Endothelial cell of umbilical vein (primary cell): ENCODE measurements around the gene YIPF1. TPM values are rescaled to one million over a fixed set of nuclear protein-coding genes. Genes with fewer than 3 reads are reported as not detected.

Experiments used
- BruUV-seq: library from RNA; stranded (reverse); fragments of 400-500 nt; replicated peaks from 2 replicates; lab custom pipeline; 2021; lab: Mats Ljungman, UMichigan
- CTCF ChIA-PET: fragments of 300-600, 350-600 bp; sonication (Branson Sonifier 250); formaldehyde crosslinking; loops from one replicate; lab custom pipeline; 2021; ENCODE audit warnings: antibody characterized with exemption, inconsistent platforms; lab: Charles Lee
- POLR2A ChIA-PET: fragments of 300-600, 350-600 bp; sonication (Branson Sonifier 250); formaldehyde crosslinking; loops from one replicate; lab custom pipeline; 2021; ENCODE audit warnings: antibody characterized with exemption, inconsistent platforms; lab: Charles Lee
- DNase-seq: peaks from one replicate; pipeline ENCODE4 v3.0.0-alpha.2; 2011; ENCODE audit warnings: low read depth, low spot score
- FAIRE-seq: peaks from 2 replicates; lab custom pipeline; 2011; peaks lifted over from hg19 to GRCh38; lab: Jason Lieb, UNC
- H2AFZ ChIP-seq: 2 replicates; pipeline ENCODE4 v1.6.0; 2012; ENCODE audit warnings: low read depth, low read length, control low read depth, inconsistent platforms
- H3K27ac ChIP-seq: 2 replicates; pipeline ENCODE4 v1.5.1; 2011; ENCODE audit warnings: low read depth, mild to moderate bottlenecking, control low read depth, low read length, moderate library complexity; ENCODE audit not compliant: insufficient read depth
- H3K27me3 ChIP-seq, 2 experiments: 2 replicates each; pipeline versions ENCODE4 v1.6.0 to v1.6.1; 2011; ENCODE audit warnings: low read length in 2 of 2, mixed read lengths in 1 of 2; ENCODE audit not compliant: control insufficient read depth in 2 of 2, insufficient read depth in 2 of 2
- H3K36me3 ChIP-seq, 2 experiments: 2 replicates in 1 of 2; 3 replicates in 1 of 2; pipeline ENCODE4 v1.5.1; 2011; ENCODE audit warnings: low read length in 2 of 2, mild to moderate bottlenecking in 1 of 2, moderate library complexity in 1 of 2; ENCODE audit not compliant: control insufficient read depth in 2 of 2, insufficient read depth in 2 of 2; ENCODE audit errors: extremely low read depth in 1 of 2
- H3K4me1 ChIP-seq: 3 replicates; pipeline ENCODE4 v1.5.1; 2011; ENCODE audit warnings: mild to moderate bottlenecking, low read length; ENCODE audit not compliant: control insufficient read depth, insufficient read depth; ENCODE audit errors: extremely low read depth
- H3K4me2 ChIP-seq: 2 replicates; pipeline ENCODE4 v1.6.1; 2011; ENCODE audit warnings: low read length, control low read depth, mixed read lengths; ENCODE audit not compliant: insufficient read depth
- H3K4me3 ChIP-seq, 3 experiments: fragments of 200-600 bp in 1 of 3; sonication (generic), shearing (Covaris generic) in 1 of 3; replicated peaks in 1 of 3; 2 replicates each; pipeline ENCODE4 v1.5.1; 2011 to 2016; ENCODE audit warnings: control low read depth in 3 of 3, low read length in 3 of 3, mild to moderate bottlenecking in 2 of 3, inconsistent platforms in 1 of 3, low read depth in 1 of 3, moderate library complexity in 1 of 3; ENCODE audit not compliant: insufficient read depth in 1 of 3
- H3K79me2 ChIP-seq: 2 replicates; pipeline ENCODE4 v1.6.0; 2012; ENCODE audit warnings: low read length, inconsistent platforms; ENCODE audit not compliant: control insufficient read depth, insufficient read depth
- H3K9ac ChIP-seq: replicated peaks from 2 replicates; pipeline ENCODE3; 2011; ENCODE audit warnings: low read length, control low read depth; ENCODE audit not compliant: insufficient read depth; ENCODE audit errors: extremely low read depth
- H3K9me1 ChIP-seq: replicated peaks from 3 replicates; pipeline ENCODE4 v1.6.0; 2011; ENCODE audit warnings: mild to moderate bottlenecking, low read length; ENCODE audit not compliant: control insufficient read depth, insufficient read depth; ENCODE audit errors: extremely low read depth
- H3K9me3 ChIP-seq: replicated peaks from 2 replicates; pipeline ENCODE4 v1.5.1; 2012; ENCODE audit warnings: low read length, inconsistent platforms; ENCODE audit not compliant: control insufficient read depth, insufficient read depth
- H4K20me1 ChIP-seq: replicated peaks from 2 replicates; pipeline ENCODE3; 2011; ENCODE audit warnings: mild to moderate bottlenecking, low read length; ENCODE audit not compliant: control insufficient read depth, insufficient read depth; ENCODE audit errors: extremely low read depth
- CTCF ChIP-seq, 2 donors: IDR thresholded peaks; 1 replicate in 1 of 2; 2 replicates in 1 of 2; pipeline ENCODE4 v1.5.1; 2011; ENCODE audit warnings: low read length in 2 of 2, mild to moderate bottlenecking in 2 of 2, moderate library complexity in 2 of 2, control low read depth in 1 of 2, inconsistent platforms in 1 of 2, low read depth in 1 of 2; ENCODE audit not compliant: insufficient read depth in 1 of 2; ENCODE audit errors: extremely low read depth in 1 of 2
- EZH2 ChIP-seq: IDR thresholded peaks from 2 replicates; pipeline ENCODE4 v1.6.1; 2012; ENCODE audit warnings: borderline replicate concordance, low read depth, mild to moderate bottlenecking, moderate library complexity, low read length, inconsistent platforms; ENCODE audit not compliant: severe bottlenecking
- FOS ChIP-seq: IDR thresholded peaks from 2 replicates; pipeline ENCODE4 v1.6.1; 2011; ENCODE audit warnings: mild to moderate bottlenecking, low read length, moderate library complexity, borderline replicate concordance; ENCODE audit not compliant: insufficient read depth
- JUN ChIP-seq: IDR thresholded peaks from 2 replicates; pipeline ENCODE4 v1.6.1; 2011; ENCODE audit warnings: borderline replicate concordance, low read depth; ENCODE audit not compliant: insufficient read length, insufficient read depth
- MAX ChIP-seq: IDR thresholded peaks from 2 replicates; pipeline ENCODE4 v1.6.1; 2011; ENCODE audit not compliant: insufficient read depth, insufficient read length
- MYC ChIP-seq: IDR thresholded peaks from one replicate; pipeline ENCODE4 v1.6.1; 2011; ENCODE audit warnings: mild to moderate bottlenecking, low read depth, low read length
- POLR2AphosphoS5 ChIP-seq: IDR thresholded peaks from 2 replicates; pipeline ENCODE4 v1.6.1; 2012; ENCODE audit warnings: low read depth, mild to moderate bottlenecking, control low read depth, low read length, moderate library complexity; ENCODE audit not compliant: insufficient read depth
- dilution Hi-C: fragments of 300-500 bp; cut with MboI; formaldehyde crosslinking; loops from one replicate; pipeline ENCODE4 v1.15.0; 2019; ENCODE audit warnings: low sequenced_read_pairs; ENCODE audit not compliant: extremely low pct_ligation_motif_present
- intact Hi-C: fragments of 100-400 bp; cut with micrococcal nuclease; formaldehyde crosslinking; loops from one replicate; pipeline ENCODE4 v1.10.0; 2022
- polyA plus RNA-seq, 4 experiments: library from polyadenylated mRNA; depleted of rRNA in 3 of 4; stranded (reverse) in 3 of 4; unstranded in 1 of 4; fragments of >200 nt; gene quantifications; 2 replicates each; pipeline versions ENCODE4 v1.2.1 to v1.2.3, GENCODE V29; 2011 to 2012; ENCODE audit warnings: missing spikeins in 1 of 4
- total RNA-seq: library from RNA; stranded (reverse); gene quantifications from 2 replicates; pipeline ENCODE4 v1.2.3, GENCODE V29; 2021

YIPF1 gene
- total and polyA plus RNA-seq, 2 donors (not counting 3 experiments of a cell fraction or from before 2014, with no cell fraction given), result 14.8 to 26.2 TPM

GRCh38 chr1:53838654-53838974 is 51.0 kb downstream of the YIPF1 start:
- no peak for TF ChIP-seq MAX
- no peak for TF ChIP-seq CTCF (IDR thresholded peaks at IDR 0.05; ENCODE audit: extremely low read depth in 1 of 2, insufficient read depth in 1 of 2, low read depth in 1 of 2, low read length in 2 of 2)
- no peak for TF ChIP-seq MYC
- no peak for TF ChIP-seq FOS
- no peak for TF ChIP-seq POLR2AphosphoS5
- TF ChIP-seq EZH2, result no peak
- TF ChIP-seq JUN, result no peak
- no peaks in the 10 kb centered on the region for H4K20me1 ChIP-seq
- POLR2A ChIA-PET, result no interaction called here
- DNase-seq (no peak), FAIRE-seq (peak; percentile 99)
- CTCF ChIA-PET, result interaction anchor here (2.1 kb wide), 1 partner anchor 22 kb away, joined by 7 read pairs; no protein-coding TSS in a partner anchor
- no peaks in the 10 kb centered on the region for H3K27me3 ChIP-seq
- H3K4me3 ChIP-seq, result peak overlapping the region in 2 of 3 experiments; percentile 86 to 97
- H3K4me2 ChIP-seq, result peak overlapping the region; percentile 49
- H3K9ac ChIP-seq, result peak overlapping the region; percentile 89
- H3K36me3 ChIP-seq, result no peaks in the 10 kb centered on the region
- peaks cover 43% of the 10 kb centered on the region for H3K79me2 ChIP-seq
- H3K9me3 ChIP-seq, result no peaks in the 10 kb centered on the region
- dilution Hi-C loops, result no loop called here
- H3K27ac ChIP-seq, result no peak overlapping the region
- intact Hi-C loops, result loop anchor here (1.0 to 2.0 kb wide), 3 partner anchors 50 to 215 kb away; partner anchors contain the start of genes GLIS1, TCEANC2, TMEM59 and YIPF1
- no peaks in the 10 kb centered on the region for H3K9me1 ChIP-seq
- peak overlapping the region; percentile 67 for H2AFZ ChIP-seq
- BruUV-seq, result no TSS peak
- peaks cover 5% of the 10 kb centered on the region for H3K4me1 ChIP-seq
